CD4-positive, alpha-beta T cell treated with Interleukin-4 for 4 hours (primary cell): ENCODE results near the gene SLITRK1.

ENCODE experiments used
- DNase-seq: peaks from one replicate; pipeline ENCODE4 v3.0.0-alpha.2; 2020

Gene SLITRK1

GRCh38 chr13:83881917-83882605 lies at the start of gene SLITRK1:
Gene SLITRK1 (minus strand): TSS chr13:83882474. CDS start chr13:83881507, 967 bp downstream.
- DNase-seq: peak; percentile 2

- DNase-seq: no peak
Measured at GRCh38 chr13:83929157-83929556, 46.9 kb upstream of the SLITRK1 start.

DNA sequence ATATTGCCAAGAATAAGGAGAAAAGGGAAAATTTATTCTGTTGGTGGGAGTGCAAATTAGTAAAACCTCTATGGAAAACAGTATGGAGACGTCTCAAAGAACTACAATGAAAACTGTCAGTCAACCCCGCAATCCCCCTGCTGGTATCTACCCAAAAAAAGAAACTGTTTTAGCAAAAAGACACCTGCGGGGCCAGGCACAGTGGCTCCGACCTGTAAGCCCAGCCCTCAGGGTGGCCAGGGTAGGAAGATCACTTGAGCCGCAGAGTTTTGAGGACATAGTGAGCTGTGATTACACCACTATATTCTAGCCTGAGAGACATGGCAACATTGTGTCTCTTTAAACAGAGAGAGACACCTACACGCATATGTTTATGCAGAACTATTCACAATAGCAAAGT lies 37.5 kb upstream of the SLITRK1 start:
- no peak for DNase-seq

DNA sequence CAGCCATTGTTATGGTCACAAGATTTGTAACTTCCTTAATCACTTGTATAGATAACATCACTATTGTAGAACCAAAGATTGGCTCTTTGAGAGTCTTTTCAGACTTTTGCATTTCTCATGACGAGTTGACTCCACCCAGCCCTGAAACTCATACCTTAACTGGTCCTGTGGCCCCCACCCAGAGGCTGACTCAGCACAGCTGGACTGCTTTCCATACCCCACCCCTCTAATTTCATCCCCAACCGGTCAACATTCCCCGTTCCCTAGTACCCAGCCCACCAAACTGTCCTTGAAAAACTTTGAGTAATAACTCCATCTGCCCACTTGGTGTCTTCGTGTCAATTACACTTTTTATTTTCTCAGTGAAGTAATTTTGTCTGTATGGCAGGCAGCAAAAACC lies 32.1 kb upstream of the SLITRK1 start:
- no peak for DNase-seq

GRCh38 chr13:83907196-83907989 lies 25.1 kb upstream of the SLITRK1 start:
- DNase-seq: no peak

DNA sequence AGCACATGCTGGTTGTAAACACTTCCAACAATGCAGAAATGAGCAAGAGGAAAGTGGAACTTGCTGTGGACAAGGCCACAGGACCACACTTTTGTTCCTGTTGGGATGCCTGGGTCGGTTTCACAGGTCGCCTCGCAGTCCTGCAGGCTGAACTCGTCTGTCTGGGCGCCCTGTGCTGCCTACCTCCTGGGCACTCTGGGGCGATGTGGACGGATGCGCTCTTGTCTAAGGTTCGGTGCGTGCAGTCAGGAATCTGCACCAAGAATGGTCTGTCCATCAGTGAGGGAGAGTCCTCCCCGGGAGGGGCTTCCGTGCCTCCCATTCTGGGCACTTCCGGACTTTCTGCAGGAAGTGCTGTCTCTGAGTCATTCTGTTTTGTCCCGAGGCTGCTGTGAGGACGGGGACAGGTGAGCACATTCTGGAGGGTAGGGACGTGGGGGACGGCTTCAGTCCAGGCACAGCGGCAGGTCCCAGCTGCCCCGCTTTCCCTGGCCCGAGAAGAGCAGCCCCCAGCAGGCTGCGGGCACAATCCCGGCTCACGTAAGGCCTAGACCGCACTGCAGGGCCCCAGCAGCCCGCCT lies 24.1 kb upstream of the SLITRK1 start:
- DNase-seq: no peak

DNA sequence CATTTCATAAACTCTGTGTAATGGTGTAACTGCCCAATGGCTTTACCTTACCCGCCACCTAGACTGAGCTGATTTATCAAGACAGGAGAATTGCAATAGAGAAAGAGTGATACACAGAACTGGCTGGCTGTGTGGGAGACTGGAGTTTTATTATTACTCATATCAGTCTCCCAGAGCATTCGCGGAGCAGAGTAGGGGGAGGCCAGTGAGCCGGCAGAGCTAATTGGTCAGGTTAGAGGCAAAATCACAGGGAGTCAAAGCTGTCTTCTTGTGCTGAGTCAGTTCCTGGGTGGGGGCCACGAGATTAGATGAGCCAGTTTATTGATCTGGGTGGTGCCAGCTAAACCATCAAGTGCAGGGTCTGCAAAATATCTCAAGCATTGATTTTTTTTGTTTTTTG lies 23.4 kb upstream of the SLITRK1 start:
- DNase-seq: no peak

DNA sequence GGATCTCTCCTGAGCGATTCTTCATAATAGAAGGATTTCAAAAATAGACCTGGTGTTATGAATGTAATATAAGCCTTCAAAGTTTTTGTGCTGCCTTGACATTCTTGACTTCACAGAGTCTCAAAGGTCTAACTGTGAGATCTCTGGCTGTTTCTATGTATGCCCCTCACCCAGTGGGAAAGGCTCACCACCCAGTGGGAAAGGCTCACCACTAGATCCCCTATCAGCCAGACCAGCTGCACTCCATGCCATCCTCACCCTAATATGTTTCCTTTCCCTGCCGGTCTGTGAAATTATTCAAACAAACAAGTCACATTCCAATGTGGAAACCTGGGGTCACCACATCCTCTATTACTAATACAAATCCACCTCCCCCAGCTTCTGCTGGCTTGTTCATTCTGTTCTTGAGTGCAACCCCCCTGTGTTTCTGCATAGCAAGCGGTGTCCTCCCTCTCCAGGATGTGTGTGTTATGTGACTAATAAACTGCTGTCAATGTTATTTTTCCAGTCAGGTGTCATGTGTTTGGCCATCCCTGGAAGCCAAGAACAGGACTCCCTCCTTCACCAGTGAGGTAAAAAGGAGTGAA lies 13.8 kb upstream of the SLITRK1 start:
- DNase-seq: no peak

- DNase-seq: no peak
Measured at GRCh38 chr13:83890358-83890757, 8.1 kb upstream of the SLITRK1 start.

DNA sequence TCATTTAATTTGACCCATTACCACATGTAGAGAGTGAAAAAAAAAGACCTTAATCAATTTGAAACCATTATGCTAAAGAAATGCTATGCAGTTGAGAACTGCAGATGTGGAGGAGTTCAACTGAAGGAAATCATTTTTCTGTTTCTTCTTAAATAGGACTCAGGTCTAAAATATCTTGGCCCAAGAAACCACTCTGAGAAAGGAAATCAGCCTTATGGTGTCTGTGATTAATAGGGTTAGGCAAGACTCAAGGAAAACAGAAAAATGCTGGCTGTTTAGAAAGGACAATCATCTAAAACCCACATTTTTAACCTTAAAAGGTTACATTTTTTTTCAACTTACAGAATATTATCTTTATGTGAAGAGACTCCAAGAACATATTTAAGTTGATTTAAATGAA lies 1.9 kb upstream of the SLITRK1 start:
- no peak for DNase-seq

DNA sequence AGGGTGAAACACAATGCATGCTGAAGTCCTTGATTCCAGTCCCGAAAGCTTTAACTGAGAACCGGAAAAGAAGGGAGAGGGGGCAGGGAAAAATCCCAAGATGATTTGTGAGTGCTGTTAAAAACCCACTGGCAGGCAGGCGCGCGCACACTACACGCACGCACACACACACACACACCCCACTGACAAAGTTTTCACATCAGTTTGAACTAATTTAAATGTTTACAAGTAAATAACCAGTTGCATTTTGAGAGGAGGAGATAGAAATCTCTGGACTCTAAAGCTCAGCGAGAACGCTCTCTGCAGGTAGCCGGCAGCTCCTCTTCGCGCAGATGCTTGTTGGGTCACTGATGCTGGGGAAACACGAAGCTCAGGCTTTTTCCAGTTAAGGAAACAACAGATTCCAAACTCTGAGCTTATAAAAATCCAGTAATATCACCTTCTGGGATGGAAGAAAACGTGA lies 818 bp upstream of the SLITRK1 start:
- DNase-seq: no peak

DNA sequence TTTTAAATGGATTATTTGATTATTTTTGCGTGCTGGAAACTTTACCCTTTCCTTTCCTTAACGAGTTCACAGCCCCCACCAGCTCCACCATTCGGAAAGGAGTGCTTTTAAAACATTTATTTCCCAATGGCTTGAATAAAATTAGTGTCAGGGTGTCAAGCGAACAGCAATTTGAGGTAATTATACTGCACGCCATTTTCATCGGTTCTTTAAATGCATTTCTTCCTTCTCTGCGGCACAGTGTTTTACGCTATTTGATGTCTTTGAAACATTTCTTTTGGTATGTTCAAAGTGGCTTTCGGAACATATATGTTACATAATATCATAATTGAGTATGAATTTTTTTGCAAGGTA lies 309 bp upstream of the SLITRK1 start:
- no peak for DNase-seq

DNA sequence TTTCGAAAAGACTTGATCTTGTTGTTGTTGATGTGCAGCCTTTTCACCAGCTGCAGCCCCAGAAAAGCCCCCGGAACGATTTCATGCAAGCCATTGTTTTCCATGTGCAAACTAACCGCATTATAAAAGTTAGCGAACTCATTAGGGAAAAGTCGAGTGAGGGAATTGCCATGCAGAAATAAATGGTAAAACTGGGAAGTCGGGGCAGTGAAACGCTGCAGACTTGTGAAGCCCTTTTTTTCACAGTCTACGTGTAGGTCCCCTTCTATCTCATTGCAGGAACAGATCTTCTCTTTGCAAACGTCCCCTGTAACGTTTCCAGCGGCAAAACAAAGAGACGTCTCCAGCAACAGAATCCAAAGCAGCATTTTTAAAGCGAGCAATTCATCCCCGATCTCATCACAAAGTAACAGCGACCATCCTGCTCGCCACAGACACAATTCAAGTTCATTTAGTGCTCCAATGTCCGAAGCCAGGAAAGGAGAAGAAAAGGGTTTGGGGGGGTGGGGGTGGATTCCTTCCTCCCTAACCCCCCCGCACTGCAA lies 1.1 kb downstream of the SLITRK1 start:
- no peak for DNase-seq

DNA sequence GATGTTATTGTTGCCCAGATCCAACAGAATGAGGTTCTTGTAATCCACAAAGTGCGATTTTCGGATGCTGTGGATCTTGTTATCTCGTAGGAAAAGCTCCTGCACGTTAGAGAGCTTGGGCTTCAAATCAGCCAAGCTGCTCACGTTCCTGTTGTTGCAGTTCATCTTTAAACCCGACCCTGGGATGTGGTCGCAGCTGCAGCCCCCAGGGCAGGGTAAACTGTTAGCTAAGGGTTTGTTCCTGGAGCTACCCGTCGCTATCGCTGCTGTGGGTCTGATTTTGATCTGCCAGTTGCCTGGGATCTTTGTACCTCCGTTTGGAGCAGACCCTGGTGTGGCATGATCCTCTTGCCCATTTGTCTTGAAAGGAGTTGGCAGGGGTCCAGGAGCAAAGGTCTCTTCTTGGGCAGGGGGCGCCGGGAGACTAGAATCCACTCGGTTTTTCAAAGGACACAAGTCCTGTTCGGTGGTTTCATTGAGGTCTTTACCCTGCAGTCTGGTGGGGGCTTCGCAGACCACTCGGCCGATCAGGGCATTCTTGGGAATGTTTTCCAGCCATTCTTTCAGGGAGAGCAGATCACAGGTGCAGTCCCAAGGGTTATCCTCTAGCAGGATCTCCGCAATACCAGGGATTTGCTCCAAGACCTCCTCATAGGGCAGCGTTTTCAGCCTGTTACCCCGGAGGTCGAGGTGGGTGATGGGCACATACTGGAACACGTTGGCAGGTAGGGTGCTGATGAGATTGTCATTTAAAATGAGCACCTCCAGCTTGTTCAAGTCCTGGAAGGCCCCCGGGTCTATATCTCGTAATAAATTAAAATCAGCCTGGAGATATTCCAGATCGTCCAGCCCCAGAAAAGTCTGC lies 1.8 kb downstream of the SLITRK1 start:
- DNase-seq: no peak

DNA sequence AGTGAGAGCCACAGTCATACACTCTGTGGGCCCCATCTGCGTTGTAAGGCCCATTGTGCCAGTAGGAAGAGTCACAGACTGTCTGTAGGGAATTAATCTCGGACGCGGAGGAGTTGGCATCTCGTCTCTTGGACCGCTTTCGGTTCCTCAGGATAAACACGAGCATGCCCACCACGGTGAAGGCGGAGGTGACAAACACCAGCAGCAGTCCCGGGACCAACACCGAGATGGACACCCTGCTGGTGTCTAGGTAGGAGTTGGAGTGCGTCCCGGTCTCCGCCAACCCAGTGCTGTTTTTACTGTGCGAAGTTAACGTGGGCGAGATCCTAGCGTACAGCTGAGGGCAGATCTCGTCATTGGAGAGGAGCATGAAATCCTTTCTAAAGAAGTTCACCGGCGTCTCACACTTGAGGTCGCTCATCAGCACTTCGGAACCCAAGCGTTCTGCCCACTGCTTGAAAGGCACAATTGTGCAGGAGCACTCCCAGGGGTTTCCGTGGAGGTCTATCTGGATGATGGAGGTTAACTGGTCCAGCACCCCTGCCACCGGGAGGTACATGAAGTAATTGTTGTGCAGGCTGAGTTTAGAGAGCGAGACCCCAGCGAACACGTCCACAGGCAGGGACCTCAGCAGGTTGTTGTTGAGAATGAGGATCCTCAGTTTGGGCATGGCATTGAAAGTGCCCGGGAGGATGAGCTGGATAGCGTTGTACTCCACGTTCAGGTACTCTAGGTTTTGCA lies 2.7 kb downstream of the SLITRK1 start:
- no peak for DNase-seq

DNA sequence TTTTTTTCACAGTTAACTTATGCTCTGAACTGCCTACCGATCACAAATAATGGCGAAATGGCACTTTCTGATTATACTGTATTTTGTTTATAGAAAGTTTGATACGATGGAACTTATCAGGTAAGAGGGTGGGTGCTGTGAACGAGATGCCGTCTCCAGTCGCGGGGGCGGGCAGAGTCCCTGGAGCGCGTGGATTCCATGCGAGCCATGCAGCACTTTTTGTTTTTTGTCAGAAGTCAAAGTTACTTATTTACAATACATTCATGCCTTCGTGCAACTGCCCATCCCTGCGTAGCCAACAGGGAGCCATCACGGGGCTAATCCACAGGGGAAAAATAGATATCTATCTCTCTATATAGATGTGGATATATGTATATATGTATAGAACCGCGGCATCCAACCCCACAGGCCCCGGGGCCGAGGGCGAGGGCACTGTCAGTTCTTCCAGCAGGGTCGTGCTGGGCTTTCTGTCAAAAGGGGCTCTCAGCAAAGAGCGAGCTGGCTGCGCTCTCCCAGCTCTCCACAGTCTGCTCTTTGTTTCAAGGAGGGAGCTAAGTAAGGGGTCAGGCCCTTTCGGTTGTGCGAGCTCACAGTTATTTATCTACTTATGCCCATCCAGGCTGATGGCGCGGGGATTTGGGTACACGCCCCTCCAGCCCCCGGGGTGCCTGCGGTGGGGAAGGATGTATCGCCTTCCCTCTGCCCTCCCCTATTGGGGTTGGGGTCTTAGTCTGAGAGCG lies 3.4 kb downstream of the SLITRK1 start:
- DNase-seq: no peak

GRCh38 chr13:83877651-83878355 lies 4.5 kb downstream of the SLITRK1 start:
- no peak for DNase-seq

DNA sequence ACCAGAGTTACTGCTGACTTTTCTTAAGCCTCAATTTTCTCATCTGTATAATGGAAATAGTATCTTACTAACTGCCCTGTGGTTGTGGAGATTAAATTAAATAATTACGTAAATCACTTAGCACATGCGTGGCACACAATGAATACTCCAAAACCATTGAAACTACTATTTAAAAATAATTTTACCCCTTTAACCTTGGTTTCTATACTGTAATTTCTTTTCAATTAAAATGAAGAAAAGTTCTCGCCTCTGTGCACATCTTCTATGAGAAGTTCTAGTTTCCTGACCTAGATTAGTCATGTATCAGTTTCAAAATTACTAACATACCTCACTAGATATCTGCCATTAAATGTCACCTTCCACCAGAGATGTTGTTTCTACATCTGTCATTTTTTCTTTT lies 5.7 kb downstream of the SLITRK1 start:
- DNase-seq: no peak

DNA sequence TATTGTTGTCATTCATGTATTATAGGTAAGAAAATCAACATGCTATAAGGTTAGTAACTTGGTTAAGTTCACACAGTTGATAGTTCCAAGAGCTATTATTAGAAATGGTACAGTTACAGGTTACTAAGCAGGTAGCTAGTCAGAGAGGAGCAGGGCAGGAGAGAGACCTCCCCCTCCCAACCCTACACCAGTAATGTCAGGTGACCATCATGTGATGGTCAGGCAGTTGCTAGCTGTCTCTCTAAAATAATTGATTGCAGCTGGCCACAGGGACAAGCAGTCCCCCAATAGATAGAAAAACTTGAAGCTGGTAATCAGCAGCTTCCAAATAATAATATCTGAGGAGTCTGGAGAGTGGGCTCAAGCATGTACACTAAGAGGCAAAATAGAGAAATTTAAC lies 14.6 kb downstream of the SLITRK1 start:
- no peak for DNase-seq
